ENCODE measurements around the gene AARSD1. TPM values are rescaled to one million over a fixed set of nuclear protein-coding genes. Genes with fewer than 3 reads are reported as not detected.

The AARSD1 gene
- total RNA-seq, 4 donors from 2014 or later, result 10.3 to 21.7 (median 17.2) TPM

DNA sequence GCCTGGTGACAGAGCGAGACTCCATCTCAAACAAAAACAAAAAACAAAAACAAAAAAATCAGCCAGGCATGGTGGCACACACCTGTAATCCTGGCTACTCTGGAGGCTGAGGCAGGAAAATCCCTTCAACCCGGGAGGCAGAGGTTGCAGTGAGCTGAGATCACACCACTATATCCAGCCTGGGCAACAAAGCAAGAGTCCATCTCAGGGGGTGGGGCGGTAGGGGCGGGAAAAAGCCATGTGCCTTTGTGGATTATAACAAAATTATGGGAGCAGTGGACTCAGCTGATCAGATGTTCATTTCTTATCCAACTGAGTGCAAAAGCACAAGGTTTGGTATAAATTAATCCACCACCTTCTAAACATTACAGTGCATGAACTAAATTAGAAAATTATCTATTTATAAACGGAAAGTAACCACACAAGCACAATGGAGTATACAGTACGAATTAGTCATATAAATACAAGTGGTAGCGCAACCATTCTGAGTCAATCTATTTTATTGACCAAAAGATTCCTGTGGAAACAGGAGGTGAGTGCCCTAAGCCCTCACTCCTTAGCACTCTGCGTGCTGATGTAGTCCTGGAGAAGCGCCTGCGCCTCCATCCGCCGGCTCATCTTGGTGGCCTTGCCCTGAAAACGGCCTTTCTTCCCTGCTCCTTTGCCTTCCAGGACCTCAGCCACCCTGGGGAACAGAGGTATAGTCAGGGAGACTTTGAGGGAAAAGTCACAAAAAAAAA is 14.0 kb downstream of the AARSD1 start:
- no peak for TF ChIP-seq POLR2A (IDR thresholded peaks at IDR 0.05)
- TF ChIP-seq, protein P1, sequence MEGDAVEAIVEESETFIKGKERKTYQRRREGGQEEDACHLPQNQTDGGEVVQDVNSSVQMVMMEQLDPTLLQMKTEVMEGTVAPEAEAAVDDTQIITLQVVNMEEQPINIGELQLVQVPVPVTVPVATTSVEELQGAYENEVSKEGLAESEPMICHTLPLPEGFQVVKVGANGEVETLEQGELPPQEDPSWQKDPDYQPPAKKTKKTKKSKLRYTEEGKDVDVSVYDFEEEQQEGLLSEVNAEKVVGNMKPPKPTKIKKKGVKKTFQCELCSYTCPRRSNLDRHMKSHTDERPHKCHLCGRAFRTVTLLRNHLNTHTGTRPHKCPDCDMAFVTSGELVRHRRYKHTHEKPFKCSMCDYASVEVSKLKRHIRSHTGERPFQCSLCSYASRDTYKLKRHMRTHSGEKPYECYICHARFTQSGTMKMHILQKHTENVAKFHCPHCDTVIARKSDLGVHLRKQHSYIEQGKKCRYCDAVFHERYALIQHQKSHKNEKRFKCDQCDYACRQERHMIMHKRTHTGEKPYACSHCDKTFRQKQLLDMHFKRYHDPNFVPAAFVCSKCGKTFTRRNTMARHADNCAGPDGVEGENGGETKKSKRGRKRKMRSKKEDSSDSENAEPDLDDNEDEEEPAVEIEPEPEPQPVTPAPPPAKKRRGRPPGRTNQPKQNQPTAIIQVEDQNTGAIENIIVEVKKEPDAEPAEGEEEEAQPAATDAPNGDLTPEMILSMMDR (IDR thresholded peaks at IDR 0.05), result no peak
- WGBS, 2 donors, result 89 to 96% methylated on average over 13 of the region's 13 CpGs
- no peak for DNase-seq (ENCODE audit: low spot score in 2 of 2)
- H3K4me3 ChIP-seq (ENCODE audit: low read depth, poor library complexity, severe bottlenecking), result no peak overlapping the region
- intact Hi-C loops (cut with DNase I; ENCODE audit: low total_unique reads), result no loop called here

DNA sequence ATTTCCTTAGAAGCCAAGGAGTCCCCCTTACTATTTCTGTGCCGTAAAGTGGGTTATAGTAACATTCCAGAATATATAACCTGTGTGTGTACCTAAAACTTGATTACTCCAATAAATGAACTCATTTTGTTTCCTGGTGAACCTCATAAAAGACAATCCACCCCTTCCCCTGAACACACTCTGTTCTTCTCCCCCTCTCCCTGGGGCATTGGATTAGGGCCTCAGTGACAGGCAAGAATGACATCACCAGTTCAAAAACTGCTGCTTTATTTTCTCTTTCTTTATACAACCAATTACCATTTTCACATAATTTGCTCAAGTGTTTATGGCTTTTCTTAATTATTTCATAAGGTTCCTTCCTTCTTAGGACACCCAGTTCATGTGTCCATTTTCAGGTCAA is 17.4 kb downstream of the AARSD1 start:
- no peak for DNase-seq (ENCODE audit: low spot score in 2 of 2)
- 83 to 97% methylated on average over 1 of the region's 1 CpG for WGBS, 2 donors
- no peak overlapping the region for H3K4me3 ChIP-seq (ENCODE audit: low read depth, poor library complexity, severe bottlenecking)
- TF ChIP-seq, protein P1 (IDR thresholded peaks at IDR 0.05), result no peak
- TF ChIP-seq POLR2A (IDR thresholded peaks at IDR 0.05), result no peak
- intact Hi-C loops (cut with DNase I; ENCODE audit: low total_unique reads), result no loop called here

DNA sequence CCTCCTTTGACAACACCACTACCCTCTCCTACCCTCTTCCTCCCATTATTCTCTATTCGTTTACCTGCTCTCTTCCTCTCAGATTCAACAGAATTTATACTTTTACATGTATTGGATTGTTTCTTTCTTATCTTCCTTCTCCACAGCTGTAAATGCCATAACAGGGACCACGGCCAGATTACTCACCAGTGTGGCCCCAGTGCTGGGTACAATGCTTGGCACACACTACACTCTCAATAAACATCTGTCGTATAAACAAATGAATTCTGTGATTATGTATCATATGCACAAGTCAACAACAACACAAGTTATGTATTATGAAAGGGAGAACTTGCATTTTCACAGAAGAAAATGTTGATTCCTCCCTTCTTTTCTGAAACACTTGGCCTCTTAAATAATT is 20.0 kb downstream of the AARSD1 start:
- no peak for DNase-seq (ENCODE audit: low spot score in 2 of 2)
- TF ChIP-seq, protein P1 (IDR thresholded peaks at IDR 0.05), result no peak
- no peak for TF ChIP-seq POLR2A (IDR thresholded peaks at IDR 0.05)
- H3K4me3 ChIP-seq (ENCODE audit: low read depth, poor library complexity, severe bottlenecking), result no peak overlapping the region
- intact Hi-C loops (cut with DNase I; ENCODE audit: low total_unique reads), result no loop called here
- 47% methylated on average over 3 of the region's 3 CpGs for WGBS, 2 donors

DNA sequence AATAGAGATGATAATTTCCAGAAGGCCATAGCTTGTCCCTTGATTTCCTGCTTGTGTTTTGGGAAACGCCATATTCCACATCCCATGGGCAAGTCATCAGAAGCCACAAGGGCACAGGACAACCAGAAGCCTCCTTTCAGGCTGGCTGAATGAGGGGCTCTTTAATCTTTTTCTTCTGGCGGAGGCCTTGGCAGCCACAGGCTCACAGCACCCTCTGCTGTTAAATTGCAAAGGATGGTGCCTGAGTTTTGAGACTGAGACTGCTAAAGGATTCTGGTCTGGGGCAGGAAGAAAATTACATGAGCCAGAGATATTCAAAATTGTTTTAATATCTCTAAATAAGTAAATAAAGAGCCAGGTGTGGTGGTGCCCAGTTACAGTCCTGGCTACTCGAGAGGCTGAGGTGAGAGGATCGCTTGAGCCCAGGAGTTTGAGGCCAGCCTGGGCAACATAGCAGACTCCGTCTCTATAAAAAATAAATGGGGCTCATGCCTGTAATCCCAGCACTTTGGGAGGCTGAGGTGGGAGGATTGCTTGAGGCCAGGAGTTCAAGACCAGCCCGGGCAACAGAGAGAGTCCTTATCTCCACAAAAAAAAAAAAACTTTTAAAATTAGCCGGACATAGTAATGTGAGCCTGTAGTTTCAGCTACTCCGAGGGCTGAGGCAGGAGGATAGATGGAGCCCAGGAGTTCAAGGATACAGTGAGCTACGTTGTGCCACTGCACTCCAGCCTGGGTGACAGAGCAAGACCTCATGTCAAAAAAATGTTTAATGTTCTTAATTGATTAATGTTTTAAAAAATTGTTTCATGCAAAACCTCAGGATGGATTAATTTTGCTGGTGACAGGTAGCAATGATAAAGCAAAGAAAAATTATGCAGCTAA is 26.3 kb downstream of the AARSD1 start:
- 47 to 50% methylated on average over 9 of the region's 9 CpGs for WGBS, 2 donors
- intact Hi-C loops (cut with DNase I; ENCODE audit: low total_unique reads), result loop anchor here (10.0 kb wide), 1 partner anchor 93 kb away; the partner anchor contains the start of gene AOC2
- TF ChIP-seq, protein P1 (IDR thresholded peaks at IDR 0.05), result no peak
- no peak for TF ChIP-seq POLR2A (IDR thresholded peaks at IDR 0.05)
- no peak for DNase-seq (ENCODE audit: low spot score in 2 of 2)
- H3K4me3 ChIP-seq (ENCODE audit: low read depth, poor library complexity, severe bottlenecking), result no peak overlapping the region

DNA sequence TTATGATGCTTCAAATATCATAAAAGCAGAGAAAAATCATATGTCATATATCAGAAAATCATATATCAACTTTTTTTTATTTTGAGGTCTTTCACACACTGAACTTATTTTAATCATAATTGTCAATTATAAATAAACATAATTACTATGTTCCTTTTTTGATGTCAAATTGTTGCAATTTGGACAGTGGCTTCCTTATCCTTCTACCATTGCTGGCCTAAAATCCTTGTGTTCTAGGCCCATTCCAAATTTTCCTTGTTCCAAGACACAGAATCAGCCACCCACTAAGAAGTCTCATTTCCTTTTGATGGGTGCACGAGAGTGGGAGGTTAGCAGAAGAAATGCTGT is 34.8 kb downstream of the AARSD1 start:
- TF ChIP-seq POLR2A (IDR thresholded peaks at IDR 0.05), result no peak
- TF ChIP-seq, protein P1 (IDR thresholded peaks at IDR 0.05), result no peak
- intact Hi-C loops (cut with DNase I; ENCODE audit: low total_unique reads), result no loop called here
- no peak for DNase-seq (ENCODE audit: low spot score in 2 of 2)
- 89 to 97% methylated on average over 1 of the region's 1 CpG for WGBS, 2 donors
- no peak overlapping the region for H3K4me3 ChIP-seq (ENCODE audit: low read depth, poor library complexity, severe bottlenecking)
